ENCODE results near the gene LYPD8. TPM values are rescaled to one million over a fixed set of nuclear protein-coding genes. Genes with fewer than 3 reads are reported as not detected.

LYPD8 gene
- total and polyA plus RNA-seq, 8 donors = 1.1 to 48.4 TPM; not detected in 6

GRCh38 chr1:248778906-248779305, 23.3 kb upstream of the LYPD8 start:
- Histone ChIP-seq H3K36me3 (no peaks in the 10 kb centered on the region), H3K27me3 (peaks cover 0 to 7% (median 0%) of the 10 kb centered on the region in 3 donors), H3K4me3 (no peak overlapping the region), H3K27ac (no peak overlapping the region), H3K4me1 (no peaks in the 10 kb centered on the region), H3K9me3 (peaks cover 0 to 23% (median 19%) of the 10 kb centered on the region in 4 donors)
- 82 to 98% (median 91%) methylated on average over 2 of the region's 2 CpGs for WGBS, 5 donors
- TF ChIP-seq EP300 (IDR thresholded peaks at IDR 0.05) = no peak
- TF ChIP-seq POLR2A (IDR thresholded peaks at IDR 0.05) = no peak
- TF ChIP-seq POLR2AphosphoS5 (IDR thresholded peaks at IDR 0.05) = no peak
- TF ChIP-seq CTCF (IDR thresholded peaks at IDR 0.05) = no peak
- DNase-seq = no peak
- intact Hi-C loops (cut with DNase I; ENCODE audit: low total_unique reads) = no loop called here

- Histone ChIP-seq H3K9me3 (peaks cover 0 to 23% (median 19%) of the 10 kb centered on the region in 4 donors), H3K4me1 (no peaks in the 10 kb centered on the region), H3K4me3 (no peak overlapping the region), H3K36me3 (no peaks in the 10 kb centered on the region), H3K27ac (no peak overlapping the region), H3K27me3 (no peaks in the 10 kb centered on the region)
- DNase-seq = no peak
- intact Hi-C loops (cut with DNase I; ENCODE audit: low total_unique reads) = no loop called here
- TF ChIP-seq POLR2A (IDR thresholded peaks at IDR 0.05) = no peak
- TF ChIP-seq POLR2AphosphoS5 (IDR thresholded peaks at IDR 0.05) = no peak
Observed at GRCh38 chr1:248776991-248777390, 21.4 kb upstream of the LYPD8 start.

GRCh38 chr1:248775441-248775840, 19.9 kb upstream of the LYPD8 start:
- TF ChIP-seq EP300 (IDR thresholded peaks at IDR 0.05) = no peak
- TF ChIP-seq POLR2A (IDR thresholded peaks at IDR 0.05) = no peak
- TF ChIP-seq POLR2AphosphoS5 (IDR thresholded peaks at IDR 0.05) = no peak
- no peak for TF ChIP-seq CTCF (IDR thresholded peaks at IDR 0.05)
- Histone ChIP-seq H3K27me3 (no peaks in the 10 kb centered on the region), H3K9me3 (peaks cover 0 to 15% (median 12%) of the 10 kb centered on the region in 4 donors), H3K4me1 (no peaks in the 10 kb centered on the region), H3K36me3 (no peaks in the 10 kb centered on the region), H3K27ac (no peak overlapping the region), H3K4me3 (no peak overlapping the region)
- WGBS, 5 donors = 32 to 45% (median 41%) methylated on average over 4 of the region's 4 CpGs
- DNase-seq = no peak
- intact Hi-C loops (cut with DNase I; ENCODE audit: low total_unique reads) = no loop called here

- intact Hi-C loops (cut with DNase I; ENCODE audit: low total_unique reads) = no loop called here
- H3K27ac ChIP-seq = no peak overlapping the region
- no peak overlapping the region for H3K4me3 ChIP-seq
- H3K9me3 ChIP-seq = peaks cover 0 to 13% (median 7%) of the 10 kb centered on the region in 4 donors
- WGBS, 5 donors = 65 to 89% (median 84%) methylated on average over 3 of the region's 3 CpGs
- no peaks in the 10 kb centered on the region for H3K36me3 ChIP-seq
- no peaks in the 10 kb centered on the region for H3K4me1 ChIP-seq
- no peak for DNase-seq
- TF ChIP-seq POLR2AphosphoS5 (IDR thresholded peaks at IDR 0.05) = no peak
- no peak for TF ChIP-seq CTCF (IDR thresholded peaks at IDR 0.05)
- TF ChIP-seq POLR2A (IDR thresholded peaks at IDR 0.05) = no peak
- no peak for TF ChIP-seq EP300 (IDR thresholded peaks at IDR 0.05)
- no peaks in the 10 kb centered on the region for H3K27me3 ChIP-seq
Observed at GRCh38 chr1:248759644-248760043, 4.1 kb upstream of the LYPD8 start.

GRCh38 chr1:248758352-248758751, 2.8 kb upstream of the LYPD8 start:
- H3K36me3 ChIP-seq = no peaks in the 10 kb centered on the region
- no peak overlapping the region for H3K27ac ChIP-seq
- no peak for DNase-seq
- intact Hi-C loops (cut with DNase I; ENCODE audit: low total_unique reads) = no loop called here
- H3K4me3 ChIP-seq = no peak overlapping the region
- no peaks in the 10 kb centered on the region for H3K27me3 ChIP-seq
- 88 to 96% (median 94%) methylated on average over 9 of the region's 9 CpGs for WGBS, 5 donors
- no peak for TF ChIP-seq EP300 (IDR thresholded peaks at IDR 0.05)
- TF ChIP-seq POLR2AphosphoS5 (IDR thresholded peaks at IDR 0.05) = no peak
- no peak for TF ChIP-seq POLR2A (IDR thresholded peaks at IDR 0.05)
- H3K4me1 ChIP-seq = no peaks in the 10 kb centered on the region
- peaks cover 0 to 13% (median 7%) of the 10 kb centered on the region in 4 donors for H3K9me3 ChIP-seq

Data from stomach (tissue), 9 donors.